ENCODE measurements around the gene GSAP.

The GSAP gene

DNA sequence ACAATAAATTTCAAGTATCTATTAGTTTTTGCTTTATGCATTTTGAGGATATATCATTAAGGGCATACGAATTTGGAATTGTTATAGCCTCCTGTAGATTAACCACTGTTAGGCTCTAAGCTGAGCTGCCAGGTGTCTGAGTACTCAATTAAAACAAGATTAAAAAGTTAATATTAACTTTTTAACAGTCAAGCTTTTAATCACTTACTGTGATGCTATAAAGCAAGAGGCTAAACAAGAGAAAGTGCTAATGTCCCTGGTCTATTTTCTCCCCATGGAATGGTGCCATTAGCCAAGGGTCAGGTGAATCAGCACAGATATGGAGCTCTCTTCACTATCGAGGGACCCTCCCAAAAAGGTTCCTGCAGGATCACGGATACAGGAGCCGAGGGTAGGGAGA is 9.7 kb downstream of the GSAP start:
- DNase-seq, result no peak

GRCh38 chr7:77404641-77405040 is 11.5 kb downstream of the GSAP start:
- DNase-seq, result no peak

- no peak for DNase-seq
Measured at GRCh38 chr7:77403957-77404356, 12.2 kb downstream of the GSAP start.

DNA sequence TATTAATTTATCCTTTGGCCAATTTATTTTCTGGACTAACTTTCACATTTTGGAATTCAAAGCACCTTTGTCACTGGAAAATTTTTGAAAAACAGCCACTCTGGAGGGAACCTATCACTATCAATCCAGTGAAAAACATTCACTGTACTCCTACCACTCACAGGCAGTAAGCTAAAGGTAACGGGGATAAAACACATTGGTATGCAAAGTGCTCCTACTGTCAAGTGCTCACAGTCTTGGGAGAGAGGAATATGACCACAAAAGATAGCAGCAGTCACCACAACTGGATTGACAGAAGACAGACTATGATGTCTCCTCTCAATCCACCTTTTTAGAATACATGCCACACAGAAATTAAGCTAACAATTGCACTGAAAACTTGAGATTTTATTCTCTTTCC is 13.3 kb downstream of the GSAP start:
- no peak for DNase-seq

DNA sequence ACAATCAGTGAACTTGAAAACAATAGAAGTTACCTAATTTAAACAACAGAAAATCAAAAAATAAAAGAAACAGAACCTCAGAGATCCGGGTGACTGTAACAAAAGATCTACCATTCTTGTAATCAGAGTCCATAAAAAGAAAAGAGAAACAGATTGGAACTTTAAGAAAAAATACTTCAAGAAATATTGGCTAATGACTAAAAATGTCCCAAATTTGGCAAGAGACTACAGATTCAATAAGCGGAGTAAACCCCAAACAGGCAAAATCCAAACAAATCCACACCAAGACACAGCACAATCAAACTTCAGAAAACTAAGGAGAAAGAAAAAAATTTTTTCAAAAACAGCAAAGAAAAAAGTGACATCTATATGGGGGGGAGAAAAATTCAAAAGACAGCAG is 15.1 kb downstream of the GSAP start:
- DNase-seq, result no peak

- DNase-seq, result no peak
Measured at GRCh38 chr7:77399816-77400215, 16.3 kb downstream of the GSAP start.

- DNase-seq, result no peak
Measured at GRCh38 chr7:77396894-77397547, 19.1 kb downstream of the GSAP start.

- no peak for DNase-seq
Measured at GRCh38 chr7:77395626-77396025, 20.5 kb downstream of the GSAP start.

DNA sequence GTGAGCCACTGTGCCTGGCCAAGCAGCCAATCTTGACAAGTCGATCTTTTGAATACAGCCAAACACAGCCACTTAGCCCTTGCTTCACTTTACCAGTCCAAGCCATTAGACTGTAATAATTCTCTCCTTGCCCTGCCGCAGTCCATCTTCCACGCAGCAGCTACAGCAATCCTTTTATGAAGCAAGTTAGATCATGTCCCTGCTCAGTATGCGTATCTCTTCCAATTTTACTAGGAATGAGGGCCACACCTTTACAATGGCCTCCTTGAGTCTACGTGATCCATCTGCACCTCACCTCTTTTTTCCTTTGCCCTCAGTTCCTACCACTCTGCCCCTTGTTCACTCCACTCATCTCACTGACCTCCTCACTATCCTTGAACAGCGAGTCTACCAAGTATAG is 22.2 kb downstream of the GSAP start:
- no peak for DNase-seq

GRCh38 chr7:77393261-77393660 is 22.9 kb downstream of the GSAP start:
- DNase-seq, result peak; percentile 3

DNA sequence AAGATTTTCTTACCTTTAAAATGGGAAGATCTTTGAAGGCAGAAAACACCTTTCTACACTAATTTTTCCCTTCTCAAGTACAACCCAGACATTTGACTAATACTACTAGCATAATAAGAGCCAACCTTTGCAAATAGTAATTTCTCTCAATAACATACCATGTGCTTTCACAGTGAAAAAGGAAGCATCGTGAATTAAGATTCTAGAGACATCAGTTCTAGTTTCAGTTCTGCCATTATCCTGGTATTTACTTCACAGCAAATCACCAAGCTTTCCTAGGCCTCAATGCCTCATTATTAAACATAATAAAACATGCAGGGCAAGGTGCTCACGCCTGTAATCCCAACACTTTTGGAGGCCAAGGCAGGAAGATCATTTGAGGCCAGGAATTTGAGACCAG is 24.9 kb downstream of the GSAP start:
- no peak for DNase-seq

DNA sequence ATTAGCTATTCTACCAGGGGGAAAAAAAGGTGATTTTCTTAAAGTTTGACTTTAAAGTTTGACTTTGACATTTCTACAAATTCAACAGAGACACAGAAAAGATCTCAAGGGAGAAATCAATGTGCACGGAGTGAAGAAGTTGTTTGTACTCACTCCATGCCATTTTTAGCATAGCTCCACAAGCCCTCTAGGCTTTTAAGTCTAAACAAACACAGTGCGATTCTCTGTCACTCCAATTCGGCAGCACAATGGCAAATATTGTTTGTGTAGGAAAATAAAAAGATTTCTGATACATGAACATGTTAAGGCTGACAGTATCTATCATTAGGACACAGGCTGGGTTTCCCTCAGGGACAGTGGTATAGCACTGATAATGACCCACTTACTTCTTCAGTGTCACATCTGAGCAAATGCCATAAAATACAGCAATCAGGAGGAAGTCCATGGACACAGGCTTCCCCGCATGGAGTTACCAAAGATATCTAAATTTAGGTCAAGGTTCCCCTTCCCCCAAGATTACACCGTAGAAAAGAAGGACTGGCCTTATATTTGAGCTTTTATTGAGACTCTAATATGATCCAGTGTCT is 28.0 kb downstream of the GSAP start:
- DNase-seq, result no peak

DNA sequence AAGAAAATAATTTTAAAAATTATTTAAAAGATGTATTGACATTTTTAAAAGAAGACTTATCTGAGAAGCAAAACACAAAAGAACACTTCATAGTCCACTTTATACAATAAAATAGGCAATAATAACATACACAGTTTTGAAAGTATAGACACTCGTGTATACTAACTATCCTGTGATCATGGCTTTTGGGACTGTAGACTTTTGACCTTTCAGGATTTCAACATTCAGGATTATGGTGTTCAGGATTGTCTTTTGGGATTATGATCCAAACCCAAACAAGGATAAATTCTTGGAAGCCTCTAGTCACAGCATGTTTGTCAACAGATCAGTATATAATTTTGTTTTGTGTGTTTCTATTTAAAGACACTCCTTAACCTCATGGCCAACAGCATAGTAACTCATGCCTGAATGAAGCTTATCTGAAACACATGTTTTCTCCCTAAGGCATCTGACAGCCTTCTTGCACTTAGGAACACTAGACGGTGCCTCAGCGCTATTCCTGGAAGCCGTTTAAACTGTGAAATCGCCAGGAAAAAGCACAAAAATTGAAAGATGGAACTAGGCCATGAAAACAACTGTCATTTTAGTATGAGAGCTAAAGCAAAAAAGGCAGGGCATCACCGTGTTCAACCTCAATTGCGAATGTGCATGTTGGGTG is 29.9 kb downstream of the GSAP start:
- peak; percentile 42 for DNase-seq

GRCh38 chr7:77383333-77383740 is 32.8 kb downstream of the GSAP start:
- DNase-seq, result no peak

GRCh38 chr7:77382532-77382931 is 33.6 kb downstream of the GSAP start:
- DNase-seq, result no peak

- no peak for DNase-seq
Measured at GRCh38 chr7:77378584-77378983, 37.6 kb downstream of the GSAP start.

- no peak for DNase-seq
Measured at GRCh38 chr7:77370606-77371005, 45.5 kb downstream of the GSAP start.

DNA sequence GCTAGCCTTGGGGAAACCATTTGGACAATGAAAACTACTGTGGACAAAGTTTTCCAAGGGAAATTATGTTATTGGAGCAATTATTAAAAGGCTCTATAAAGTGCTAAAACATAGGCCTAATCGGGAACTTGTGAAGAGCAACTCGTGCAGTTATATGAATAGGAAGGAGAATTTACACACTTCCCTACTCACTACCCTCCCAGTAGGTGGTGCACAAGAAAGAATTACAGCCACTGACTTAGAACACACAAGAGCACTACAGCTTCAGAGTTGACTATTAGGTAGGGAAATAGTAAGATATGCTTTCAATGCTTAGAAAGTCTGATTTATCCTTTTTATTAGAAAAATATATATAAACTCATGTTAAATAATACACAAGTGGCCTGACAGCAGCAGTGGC is 47.2 kb downstream of the GSAP start:
- DNase-seq, result no peak

DNA sequence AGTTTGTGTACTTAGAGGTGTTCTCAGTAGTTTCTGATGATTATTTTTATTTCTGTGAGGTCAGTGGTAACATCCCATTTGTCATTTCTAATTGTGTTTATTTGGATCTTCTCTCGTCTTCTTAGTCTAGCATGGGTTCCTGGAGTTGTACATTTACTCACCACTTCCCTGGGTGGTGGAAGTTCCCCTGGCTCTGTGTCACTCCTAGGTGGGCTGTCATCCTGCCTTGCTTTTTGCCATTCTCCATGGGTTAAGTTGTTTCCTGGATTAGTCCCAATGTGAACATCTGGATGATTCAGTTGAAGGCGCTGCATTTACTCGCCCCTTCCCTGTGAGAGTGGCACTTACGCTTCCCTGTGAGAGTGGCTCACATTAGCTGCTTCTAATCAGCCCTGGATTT is 48.2 kb downstream of the GSAP start:
- DNase-seq, result no peak

- no peak for DNase-seq
Measured at GRCh38 chr7:77362905-77363304, 53.2 kb downstream of the GSAP start.

- DNase-seq, result no peak
Measured at GRCh38 chr7:77360969-77361368, 55.2 kb downstream of the GSAP start.

DNA sequence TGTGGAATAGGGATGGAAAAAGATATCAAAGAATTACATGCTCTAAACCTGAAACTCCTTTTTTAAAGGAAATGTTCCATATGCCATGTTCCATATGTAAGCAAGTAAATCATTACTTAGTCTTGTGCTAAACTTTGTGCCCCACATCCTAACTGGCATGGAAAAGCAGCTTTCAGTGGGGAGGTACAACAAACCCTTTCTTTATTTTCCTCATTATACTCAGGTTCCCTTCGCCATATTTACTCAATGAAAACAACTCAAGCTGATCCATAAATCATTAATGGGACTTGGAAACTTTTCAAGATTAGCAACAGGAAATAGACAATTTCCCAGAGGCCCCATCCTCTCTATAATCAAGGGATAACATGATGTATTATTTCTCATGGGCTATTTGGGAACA is 56.0 kb downstream of the GSAP start:
- DNase-seq, result no peak

GRCh38 chr7:77359599-77359998 is 56.5 kb downstream of the GSAP start:
- no peak for DNase-seq

DNA sequence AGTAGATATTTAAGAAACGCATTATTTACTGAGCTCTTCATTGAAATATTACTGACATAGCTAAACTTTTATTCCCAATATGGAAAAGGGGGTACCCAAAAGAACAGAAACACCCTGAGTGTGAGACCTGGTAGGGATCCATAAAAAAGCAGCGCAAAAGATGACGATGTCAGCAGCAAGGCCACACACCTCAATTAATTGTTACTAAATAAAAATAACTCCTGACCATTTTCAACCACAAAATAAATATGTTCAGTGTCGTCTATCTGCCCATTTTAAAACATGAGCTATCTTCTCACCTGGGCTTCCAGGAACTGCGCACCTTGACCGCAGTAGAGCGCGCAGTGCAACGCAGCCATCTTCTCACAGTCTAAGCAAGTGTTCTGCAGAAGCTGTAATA is 61.2 kb downstream of the GSAP start:
- DNase-seq, result no peak
